Measurements from ENCODE around the gene POU2F3.
A peak's percentile ranks its signal among the peaks of the same experiment; 100 is the strongest.
"Not testable (repeated sequence)": the region's sequence is repeated elsewhere in the genome, so short reads cannot be mapped to it uniquely, and the experiment has no call there.

The POU2F3 gene

GRCh38 chr11:120273432-120273831 is 33.5 kb downstream of the POU2F3 start:
- no peak for TF ChIP-seq CTCF (IDR thresholded peaks at IDR 0.05; ENCODE audit: control insufficient read depth, insufficient read depth, low read depth, low read length, missing control alignments)
- peak; percentile 7 for DNase-seq (ENCODE audit: low read depth)
- H3K4me3 ChIP-seq (ENCODE audit: control insufficient read depth, low read depth, low read length): no peak overlapping the region

GRCh38 chr11:120273956-120274355 is 34.0 kb downstream of the POU2F3 start:
- DNase-seq (ENCODE audit: low read depth); H3K4me3 ChIP-seq (ENCODE audit: control insufficient read depth, low read depth, low read length): not testable (repeated sequence)

GRCh38 chr11:120279502-120279901 is 39.6 kb downstream of the POU2F3 start:
- no peak for TF ChIP-seq CTCF (IDR thresholded peaks at IDR 0.05; ENCODE audit: control insufficient read depth, insufficient read depth, low read depth, low read length, missing control alignments)
- H3K4me3 ChIP-seq (ENCODE audit: control insufficient read depth, low read depth, low read length): no peak overlapping the region
- DNase-seq (ENCODE audit: low read depth): no peak

DNA sequence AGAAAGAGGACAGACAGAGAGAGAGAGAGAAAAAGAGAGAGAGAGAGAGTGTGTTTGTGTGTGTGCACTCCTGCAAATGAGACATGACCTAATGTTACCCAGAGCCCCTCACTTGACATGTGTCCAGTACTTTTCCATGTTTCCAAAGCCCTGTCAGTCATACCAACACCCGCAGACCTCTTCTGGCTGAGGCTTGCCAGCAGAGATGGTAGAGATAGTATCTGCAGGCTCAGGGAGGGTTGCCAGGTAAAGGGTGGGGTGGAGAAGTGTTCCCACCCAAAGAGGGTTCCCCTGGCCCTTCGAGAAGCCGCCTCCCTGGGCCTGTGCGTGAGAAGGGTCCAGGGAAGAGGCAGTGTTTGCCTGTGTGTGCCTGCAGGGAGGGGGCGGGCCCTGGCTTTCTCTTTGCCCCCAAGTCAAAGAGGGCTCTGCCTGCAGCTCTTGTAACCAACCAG is 40.7 kb downstream of the POU2F3 start:
- no peak for TF ChIP-seq CTCF (IDR thresholded peaks at IDR 0.05; ENCODE audit: control insufficient read depth, insufficient read depth, low read depth, low read length, missing control alignments)

DNA sequence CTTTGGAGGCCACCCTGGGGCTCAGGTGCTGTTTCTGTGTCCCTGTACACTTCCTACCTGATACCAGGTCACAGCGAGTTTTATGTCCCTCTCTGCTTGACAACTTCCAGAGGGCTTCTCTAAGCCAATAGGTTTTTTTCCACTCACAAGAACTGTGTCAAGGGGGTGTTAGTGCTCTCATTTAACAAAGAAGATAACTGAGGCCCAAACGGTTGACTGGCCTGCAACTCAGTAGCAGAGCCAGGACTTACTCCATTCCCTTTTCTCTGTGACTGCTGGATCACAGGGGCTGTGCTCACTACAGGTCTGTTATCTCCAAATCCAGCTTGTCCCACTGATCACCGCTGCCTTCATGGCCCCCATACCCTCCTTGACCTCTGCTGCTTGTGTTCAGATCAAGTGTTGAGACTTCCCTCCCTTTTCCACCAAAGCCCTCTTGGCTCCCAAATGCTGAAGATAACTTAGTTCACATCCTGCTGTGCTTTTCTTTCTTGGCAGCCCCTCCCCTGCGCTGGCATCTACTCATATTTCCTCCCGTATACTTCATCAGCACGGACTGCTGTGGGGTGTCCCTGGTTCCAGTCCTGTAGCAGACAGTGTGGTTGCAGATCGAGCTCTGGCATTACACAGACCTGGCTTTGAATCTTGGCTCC is 41.3 kb downstream of the POU2F3 start:
- DNase-seq (ENCODE audit: low read depth): no peak
- TF ChIP-seq CTCF (IDR thresholded peaks at IDR 0.05; ENCODE audit: control insufficient read depth, insufficient read depth, low read depth, low read length, missing control alignments): no peak
- no peak overlapping the region for H3K4me3 ChIP-seq (ENCODE audit: control insufficient read depth, low read depth, low read length)

More for the DNA sequence above, 40.7 kb downstream of the POU2F3 start:
- no peak for DNase-seq (ENCODE audit: low read depth)
- no peak overlapping the region for H3K4me3 ChIP-seq (ENCODE audit: control insufficient read depth, low read depth, low read length)

DNA sequence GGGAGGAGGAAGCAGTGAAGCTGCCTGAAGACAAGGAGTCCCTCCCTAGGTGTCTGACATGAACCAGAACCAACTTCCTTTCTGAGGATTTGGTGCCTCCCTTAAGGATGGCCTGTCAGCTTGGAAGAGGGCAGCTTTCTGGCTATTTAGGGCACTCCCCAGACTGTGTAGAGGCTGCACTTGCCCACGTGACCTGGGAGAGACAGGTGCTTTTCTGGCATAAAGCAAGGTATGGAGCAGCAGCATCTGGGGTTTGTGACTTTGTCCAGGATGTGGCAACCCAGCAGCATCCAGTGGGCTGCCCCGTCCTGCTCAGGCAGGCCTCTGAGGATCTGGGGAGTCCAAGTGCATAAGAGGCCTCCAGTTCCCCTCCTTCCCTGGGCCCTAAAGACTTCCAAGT is 43.2 kb downstream of the POU2F3 start:
- DNase-seq (ENCODE audit: low read depth): no peak
- TF ChIP-seq CTCF (IDR thresholded peaks at IDR 0.05; ENCODE audit: control insufficient read depth, insufficient read depth, low read depth, low read length, missing control alignments): no peak
- no peak overlapping the region for H3K4me3 ChIP-seq (ENCODE audit: control insufficient read depth, low read depth, low read length)

- no peak for DNase-seq (ENCODE audit: low read depth)
- no peak for TF ChIP-seq CTCF (IDR thresholded peaks at IDR 0.05; ENCODE audit: control insufficient read depth, insufficient read depth, low read depth, low read length, missing control alignments)
- no peak overlapping the region for H3K4me3 ChIP-seq (ENCODE audit: control insufficient read depth, low read depth, low read length)
Observed at GRCh38 chr11:120284272-120284671, 44.3 kb downstream of the POU2F3 start.

Measured in AG09309 (cell line).